Measurements from ENCODE around the gene PARD3. TPM values are rescaled to one million over a fixed set of nuclear protein-coding genes. Genes with fewer than 3 reads are reported as not detected.

Gene PARD3
- total RNA-seq, 4 donors from 2014 or later, result 150 to 172 (median 165) TPM

DNA sequence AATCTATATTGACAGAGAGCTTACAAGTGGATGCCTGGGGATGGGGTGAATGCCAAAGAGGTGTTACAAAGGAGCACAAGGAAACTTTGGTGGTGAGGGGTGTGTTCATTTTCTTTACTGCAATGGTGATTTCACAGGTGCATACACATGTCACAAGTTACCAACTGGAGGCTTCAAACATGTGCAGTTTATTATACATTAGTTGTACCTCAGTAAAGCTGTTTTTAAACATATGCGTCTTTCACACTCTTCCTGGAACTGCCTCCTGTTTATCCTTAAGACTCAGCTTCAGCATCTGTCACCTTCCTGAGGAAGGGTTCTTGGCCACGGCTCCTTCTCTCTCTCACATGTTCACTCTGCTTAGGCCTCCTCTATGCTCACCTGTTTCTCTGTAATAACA is 731.5 kb downstream of the PARD3 start:
- DNase-seq (ENCODE audit: low spot score in 2 of 2), result no peak
- TF ChIP-seq CTCF (IDR thresholded peaks at IDR 0.05) (no peak), POLR2A (IDR thresholded peaks at IDR 0.05) (no peak)
- WGBS, 2 donors, result 92 to 100% methylated on average over 2 of the region's 2 CpGs
- intact Hi-C loops (cut with DNase I; ENCODE audit: low total_unique reads), result no loop called here
- H3K4me3 ChIP-seq (ENCODE audit: low read depth, poor library complexity, severe bottlenecking), result no peak overlapping the region

GRCh38 chr10:34081948-34082347 is 733.1 kb downstream of the PARD3 start:
- intact Hi-C loops (cut with DNase I; ENCODE audit: low total_unique reads), result no loop called here
- DNase-seq (ENCODE audit: low spot score in 2 of 2), result no peak
- TF ChIP-seq POLR2A (IDR thresholded peaks at IDR 0.05) (no peak), CTCF (IDR thresholded peaks at IDR 0.05) (no peak)
- 94 to 96% methylated on average over 11 of the region's 11 CpGs for WGBS, 2 donors
- no peak overlapping the region for H3K4me3 ChIP-seq (ENCODE audit: low read depth, poor library complexity, severe bottlenecking)

DNA sequence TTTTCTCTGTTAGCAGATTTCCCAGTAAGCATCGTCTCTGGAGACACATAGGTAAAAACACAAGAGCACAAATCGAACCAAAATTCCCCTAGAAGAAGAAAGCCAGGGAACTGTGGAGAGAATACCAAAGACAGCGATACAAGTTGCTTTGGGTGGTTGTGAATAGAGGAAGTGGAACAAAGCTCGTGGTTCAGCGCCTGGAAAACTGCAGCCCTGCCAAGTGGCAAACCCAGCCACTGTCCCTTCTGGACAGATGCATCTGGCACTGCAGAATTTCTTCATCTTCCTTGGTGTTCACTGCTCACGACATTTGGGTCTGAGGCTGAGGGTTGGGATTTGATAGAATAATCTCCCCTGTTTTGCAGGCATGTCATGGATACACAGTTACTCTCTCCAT is 733.8 kb downstream of the PARD3 start:
- intact Hi-C loops (cut with DNase I; ENCODE audit: low total_unique reads), result no loop called here
- TF ChIP-seq POLR2A (IDR thresholded peaks at IDR 0.05) (no peak), CTCF (IDR thresholded peaks at IDR 0.05) (no peak)
- WGBS, 2 donors, result 81 to 83% methylated on average over 6 of the region's 6 CpGs

GRCh38 chr10:34080485-34081346 is 734.4 kb downstream of the PARD3 start:
- DNase-seq (ENCODE audit: low spot score in 2 of 2), result no peak
- TF ChIP-seq CTCF (IDR thresholded peaks at IDR 0.05), result no peak
- TF ChIP-seq POLR2A (IDR thresholded peaks at IDR 0.05), result no peak
- WGBS, 2 donors, result 92% methylated on average over 16 of the region's 16 CpGs
- H3K4me3 ChIP-seq (ENCODE audit: low read depth, poor library complexity, severe bottlenecking), result no peak overlapping the region
- intact Hi-C loops (cut with DNase I; ENCODE audit: low total_unique reads), result no loop called here

More for the DNA sequence above, 733.8 kb downstream of the PARD3 start:
- H3K4me3 ChIP-seq (ENCODE audit: low read depth, poor library complexity, severe bottlenecking), result no peak overlapping the region
- peak in 1 of 2 donors; percentile 77 for DNase-seq (ENCODE audit: low spot score in 2 of 2)

DNA sequence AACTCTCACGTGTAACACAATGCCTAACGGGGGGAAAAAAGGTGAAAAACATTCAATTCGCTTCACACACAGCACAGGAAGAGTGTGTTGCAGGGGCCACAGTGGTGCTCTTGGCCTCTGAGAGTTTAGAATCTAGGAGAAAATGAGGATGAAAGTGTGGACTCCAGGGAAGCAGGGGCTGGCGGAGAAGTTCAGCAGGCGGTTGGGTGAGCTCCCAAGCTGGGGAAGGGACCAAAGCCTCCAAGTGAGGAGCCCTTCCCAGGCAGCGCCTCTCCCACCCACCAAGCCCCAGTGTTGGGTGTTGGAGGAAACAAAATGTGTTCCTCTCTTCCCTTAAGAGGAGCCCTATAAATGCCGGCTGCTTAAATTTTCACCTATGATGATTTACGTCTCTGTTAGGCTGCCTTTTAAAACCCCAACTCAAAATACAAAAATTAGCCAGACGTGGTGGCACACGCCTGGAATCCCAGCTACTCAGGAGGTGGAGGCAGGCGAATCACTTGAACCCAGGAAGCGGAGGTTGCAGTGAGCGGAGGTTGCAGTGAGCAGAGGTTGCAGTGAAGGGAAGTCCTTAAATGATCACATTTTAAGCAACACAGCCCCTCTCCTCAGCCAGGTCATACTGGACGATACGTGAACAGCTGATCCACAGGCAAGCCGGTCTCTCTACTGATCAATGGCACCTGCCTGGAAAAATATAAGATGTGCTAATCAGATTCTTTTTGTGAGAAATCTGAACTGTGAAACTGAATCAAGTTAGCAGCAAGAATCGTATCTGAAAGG is 735.2 kb downstream of the PARD3 start:
- DNase-seq (ENCODE audit: low spot score in 2 of 2), result no peak
- WGBS, 2 donors, result 93 to 96% methylated on average over 17 of the region's 17 CpGs
- H3K4me3 ChIP-seq (ENCODE audit: low read depth, poor library complexity, severe bottlenecking), result no peak overlapping the region
- TF ChIP-seq CTCF (IDR thresholded peaks at IDR 0.05) (no peak), POLR2A (IDR thresholded peaks at IDR 0.05) (no peak)
- intact Hi-C loops (cut with DNase I; ENCODE audit: low total_unique reads), result no loop called here
